Smooth muscle cell (in vitro differentiated cells): ENCODE results near the gene GPC3. TPM values are rescaled to one million over a fixed set of nuclear protein-coding genes. Genes with fewer than 3 reads are reported as not detected.

Experiments used
- DNase-seq: peaks from one replicate; lab custom pipeline; 2025; ENCODE audit not compliant: unreplicated experiment; lab: John Stamatoyannopoulos, UW
- H2AFZ ChIP-seq: fragments of 200-600 bp; sonication (generic); 2 replicates; pipeline ENCODE4 v1.6.0; 2016; ENCODE audit warnings: antibody characterized with exemption, low read depth, mild to moderate bottlenecking
- H3F3A ChIP-seq: fragments of 200-600 bp; sonication (generic); 2 replicates; pipeline ENCODE4 v1.6.0; 2017; ENCODE audit warnings: antibody characterized with exemption, low read depth
- H3K27ac ChIP-seq: fragments of 200-600 bp; sonication (generic); 2 replicates; pipeline ENCODE4 v1.5.1; 2016; ENCODE audit warnings: low read depth, mild to moderate bottlenecking
- H3K27me3 ChIP-seq: fragments of 200-600 bp; sonication (generic); 2 replicates; pipeline ENCODE4 v1.6.1; 2016; ENCODE audit warnings: low read depth, mild to moderate bottlenecking
- H3K36me3 ChIP-seq: fragments of 200-600 bp; sonication (generic); 2 replicates; pipeline ENCODE4 v1.5.1; 2016; ENCODE audit warnings: low read depth
- H3K4me1 ChIP-seq: fragments of 200-600 bp; sonication (generic); 2 replicates; pipeline ENCODE4 v1.5.1; 2016; ENCODE audit warnings: low read depth
- H3K4me2 ChIP-seq: fragments of 200-600 bp; sonication (generic); 2 replicates; pipeline ENCODE4 v1.6.0; 2016; ENCODE audit warnings: mild to moderate bottlenecking
- H3K4me3 ChIP-seq: fragments of 200-600 bp; sonication (generic); 2 replicates; pipeline ENCODE4 v1.5.1; 2016; ENCODE audit warnings: mild to moderate bottlenecking
- H3K79me2 ChIP-seq: fragments of 200-600 bp; sonication (generic); 2 replicates; pipeline ENCODE4 v1.6.0; 2016; ENCODE audit warnings: low read depth, mild to moderate bottlenecking
- H3K9ac ChIP-seq: fragments of 200-600 bp; sonication (generic); 2 replicates; pipeline ENCODE4 v1.6.0; 2016; ENCODE audit warnings: low read depth
- H3K9me3 ChIP-seq: fragments of 200-600 bp; sonication (generic); replicated peaks from 2 replicates; pipeline ENCODE4 v1.5.1; 2016; ENCODE audit warnings: low read depth
- H4K20me1 ChIP-seq: fragments of 200-600 bp; sonication (generic); 2 replicates; pipeline ENCODE4 v1.6.0; 2016; ENCODE audit warnings: low read depth
- WGBS: methylation state at CpG from one replicate; pipeline ENCODE4 v1.1.7; 2016; ENCODE audit warnings: low lambda C conversion rate; 5-methylcytosine and 5-hydroxymethylcytosine counted together
- polyA plus RNA-seq: library from polyadenylated mRNA; unstranded; fragments of >200 nt; fragmentation: Nextera tagmentation; extraction: Ambion mirVana; gene quantifications from 2 replicates; pipeline ENCODE4 v1.2.1, GENCODE V29; 2016
- total RNA-seq: library from RNA; depleted of rRNA; stranded (reverse); fragments of >200 nt; gene quantifications from 2 replicates; pipeline ENCODE4 v1.2.3, GENCODE V29; 2014
- TF ChIP-seq, protein P1 (sequence below): fragments of 200-600 bp; sonication (generic); IDR thresholded peaks from 2 replicates; pipeline ENCODE4 v1.5.1; 2017; ENCODE audit warnings: borderline replicate concordance, mild to moderate bottlenecking, antibody characterized with exemption; ENCODE audit not compliant: insufficient read depth, poor library complexity, severe bottlenecking

GPC3 gene
- total and polyA plus RNA-seq, 2 experiments from 2014 or later: 120 to 191 TPM

DNA sequence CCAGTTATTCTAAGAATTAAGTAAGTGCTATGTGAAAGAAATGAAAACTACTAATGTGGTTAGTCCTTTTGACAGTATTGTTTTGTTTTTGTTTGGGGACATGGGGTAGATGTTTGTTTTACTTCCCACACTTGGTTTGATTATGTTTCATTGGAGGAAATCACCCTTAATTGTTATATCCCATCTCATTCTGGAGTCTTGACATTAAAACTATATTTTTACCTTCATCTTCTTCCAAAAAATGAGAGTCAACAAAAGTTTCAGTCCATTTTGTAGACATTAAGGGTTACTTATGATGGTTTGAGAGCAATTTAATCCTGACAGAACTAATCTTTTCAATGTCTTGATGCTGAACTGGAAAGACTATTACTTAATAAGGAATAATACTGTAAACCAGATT is 108.7 kb downstream of the GPC3 start:
- Histone ChIP-seq H3K27me3 (no peaks in the 10 kb centered on the region), H3K4me1 (no peaks in the 10 kb centered on the region), H2AFZ (no peak overlapping the region), H3F3A (no peaks in the 10 kb centered on the region), H3K9me3 (no peaks in the 10 kb centered on the region), H3K36me3 (no peaks in the 10 kb centered on the region), H3K4me3 (no peak overlapping the region), H3K4me2 (no peak overlapping the region), H3K79me2 (no peaks in the 10 kb centered on the region), H3K27ac (no peak overlapping the region), H4K20me1 (no peaks in the 10 kb centered on the region), H3K9ac (no peak overlapping the region)
- TF ChIP-seq, protein P1, sequence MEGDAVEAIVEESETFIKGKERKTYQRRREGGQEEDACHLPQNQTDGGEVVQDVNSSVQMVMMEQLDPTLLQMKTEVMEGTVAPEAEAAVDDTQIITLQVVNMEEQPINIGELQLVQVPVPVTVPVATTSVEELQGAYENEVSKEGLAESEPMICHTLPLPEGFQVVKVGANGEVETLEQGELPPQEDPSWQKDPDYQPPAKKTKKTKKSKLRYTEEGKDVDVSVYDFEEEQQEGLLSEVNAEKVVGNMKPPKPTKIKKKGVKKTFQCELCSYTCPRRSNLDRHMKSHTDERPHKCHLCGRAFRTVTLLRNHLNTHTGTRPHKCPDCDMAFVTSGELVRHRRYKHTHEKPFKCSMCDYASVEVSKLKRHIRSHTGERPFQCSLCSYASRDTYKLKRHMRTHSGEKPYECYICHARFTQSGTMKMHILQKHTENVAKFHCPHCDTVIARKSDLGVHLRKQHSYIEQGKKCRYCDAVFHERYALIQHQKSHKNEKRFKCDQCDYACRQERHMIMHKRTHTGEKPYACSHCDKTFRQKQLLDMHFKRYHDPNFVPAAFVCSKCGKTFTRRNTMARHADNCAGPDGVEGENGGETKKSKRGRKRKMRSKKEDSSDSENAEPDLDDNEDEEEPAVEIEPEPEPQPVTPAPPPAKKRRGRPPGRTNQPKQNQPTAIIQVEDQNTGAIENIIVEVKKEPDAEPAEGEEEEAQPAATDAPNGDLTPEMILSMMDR: no peak
- no peak for DNase-seq

DNA sequence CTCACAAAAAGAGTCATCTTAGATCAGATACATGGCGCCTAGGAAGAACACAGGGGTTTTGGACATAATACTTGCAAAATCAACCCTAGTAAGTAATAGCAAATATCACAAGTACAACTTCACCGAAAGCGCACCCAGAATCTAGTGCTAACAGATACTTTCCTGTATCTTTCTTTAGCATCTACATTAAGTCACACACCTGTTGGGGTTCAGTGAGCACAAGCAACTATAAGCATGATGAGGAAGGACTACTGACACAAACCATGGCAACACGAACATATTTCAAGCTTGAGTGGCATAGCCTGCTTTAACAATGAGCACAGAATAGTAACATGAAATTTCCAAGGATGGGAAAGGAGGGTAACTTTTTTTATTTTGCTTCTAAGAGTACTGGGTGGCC is 116.1 kb downstream of the GPC3 start:
- Histone ChIP-seq H3K9me3 (no peaks in the 10 kb centered on the region), H3K27ac (no peak overlapping the region), H3K79me2 (no peaks in the 10 kb centered on the region), H2AFZ (no peak overlapping the region), H3K4me3 (no peak overlapping the region), H3K4me1 (no peaks in the 10 kb centered on the region), H3K36me3 (no peaks in the 10 kb centered on the region), H4K20me1 (no peaks in the 10 kb centered on the region), H3K9ac (no peak overlapping the region), H3K27me3 (no peaks in the 10 kb centered on the region), H3K4me2 (no peak overlapping the region), H3F3A (no peaks in the 10 kb centered on the region)
- 79% methylated on average over 4 of the region's 4 CpGs for WGBS
- TF ChIP-seq, protein P1: no peak
- no peak for DNase-seq

DNA sequence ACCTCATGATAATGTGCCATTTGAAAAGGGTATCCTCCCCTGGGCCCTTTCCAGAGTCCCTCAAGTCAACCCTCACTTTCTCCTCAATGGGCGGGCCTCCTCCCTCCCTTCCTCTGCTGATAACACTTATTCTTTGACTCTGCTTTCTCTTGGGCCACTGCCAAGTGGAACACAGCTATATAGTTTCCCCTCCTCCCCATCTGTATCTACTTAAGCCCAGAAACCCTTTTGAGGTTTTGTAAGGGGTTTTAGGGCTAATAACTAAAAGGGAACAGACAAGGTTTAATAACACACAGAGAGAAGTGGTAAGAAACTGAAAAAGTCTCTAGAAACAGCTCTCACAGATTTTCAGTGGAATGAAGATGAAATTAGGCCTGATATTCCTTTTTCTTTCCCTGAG is 116.7 kb downstream of the GPC3 start:
- Histone ChIP-seq H3K27me3 (no peaks in the 10 kb centered on the region), H3K9ac (no peak overlapping the region), H4K20me1 (no peaks in the 10 kb centered on the region), H3F3A (no peaks in the 10 kb centered on the region), H3K4me2 (no peak overlapping the region), H3K27ac (no peak overlapping the region), H2AFZ (no peak overlapping the region), H3K9me3 (no peaks in the 10 kb centered on the region), H3K36me3 (no peaks in the 10 kb centered on the region), H3K4me1 (no peaks in the 10 kb centered on the region), H3K79me2 (no peaks in the 10 kb centered on the region), H3K4me3 (no peak overlapping the region)
- DNase-seq: no peak
- TF ChIP-seq, protein P1: no peak
- WGBS: 54% methylated on average over 1 of the region's 1 CpG

DNA sequence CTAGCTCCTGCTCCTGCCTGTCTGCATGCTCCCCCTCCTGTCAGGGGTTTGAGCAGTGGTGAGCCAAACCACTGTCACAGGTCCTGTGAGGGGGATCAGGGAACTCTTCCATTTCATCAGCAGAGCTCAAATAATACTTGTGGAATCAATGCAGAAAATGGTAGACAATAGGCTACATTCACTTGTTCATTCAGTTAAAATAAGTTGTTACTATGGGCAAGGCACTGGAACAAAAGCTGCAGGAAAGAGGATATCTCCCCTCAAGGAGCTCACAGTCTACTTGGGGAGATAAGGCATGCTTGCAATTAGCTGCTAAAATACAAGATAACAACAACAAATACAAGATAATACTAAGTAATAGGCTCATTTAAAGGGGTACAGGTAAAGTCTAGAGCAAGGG is 117.1 kb downstream of the GPC3 start:
- no peaks in the 10 kb centered on the region for H3K9me3 ChIP-seq
- no peaks in the 10 kb centered on the region for H3K36me3 ChIP-seq
- no peak overlapping the region for H3K4me3 ChIP-seq
- no peak overlapping the region for H3K27ac ChIP-seq
- no peak overlapping the region for H2AFZ ChIP-seq
- H3K79me2 ChIP-seq: no peaks in the 10 kb centered on the region
- no peaks in the 10 kb centered on the region for H3K4me1 ChIP-seq
- H3F3A ChIP-seq: no peaks in the 10 kb centered on the region
- no peak overlapping the region for H3K9ac ChIP-seq
- no peaks in the 10 kb centered on the region for H4K20me1 ChIP-seq
- no peaks in the 10 kb centered on the region for H3K27me3 ChIP-seq
- no peak for DNase-seq
- H3K4me2 ChIP-seq: no peak overlapping the region
- TF ChIP-seq, protein P1: no peak
